Pons (tissue), 1 donor: ENCODE results near the gene DPP4.
A peak's percentile ranks its signal among the peaks of the same experiment; 100 is the strongest.
"Not testable (repeated sequence)": the region's sequence is repeated elsewhere in the genome, so short reads cannot be mapped to it uniquely, and the experiment has no call there.

Experiments
- DNase-seq: peaks from one replicate; pipeline ENCODE4 v3.0.0-alpha.2; 2016; ENCODE audit warnings: low spot score

DPP4 gene

DNA sequence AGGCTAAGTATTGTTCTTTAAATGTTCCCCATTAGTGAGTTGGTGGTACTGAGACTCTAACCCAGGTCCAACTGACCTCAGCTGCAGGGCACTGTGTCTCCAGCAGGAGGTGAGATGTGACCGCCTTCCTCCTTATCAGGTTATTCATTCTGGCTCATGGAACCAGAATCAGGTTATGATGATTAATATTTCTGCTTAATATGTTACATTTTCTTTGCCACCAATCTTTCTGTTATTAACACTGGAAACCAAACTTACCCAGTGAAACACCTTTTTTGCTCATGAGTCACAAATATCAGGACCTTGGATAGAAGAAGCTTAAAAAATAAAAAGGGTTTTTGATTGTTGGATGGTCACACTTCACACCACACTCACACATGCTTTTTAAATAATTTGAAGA lies 85.4 kb downstream of the DPP4 start:
- no peak for DNase-seq

DNA sequence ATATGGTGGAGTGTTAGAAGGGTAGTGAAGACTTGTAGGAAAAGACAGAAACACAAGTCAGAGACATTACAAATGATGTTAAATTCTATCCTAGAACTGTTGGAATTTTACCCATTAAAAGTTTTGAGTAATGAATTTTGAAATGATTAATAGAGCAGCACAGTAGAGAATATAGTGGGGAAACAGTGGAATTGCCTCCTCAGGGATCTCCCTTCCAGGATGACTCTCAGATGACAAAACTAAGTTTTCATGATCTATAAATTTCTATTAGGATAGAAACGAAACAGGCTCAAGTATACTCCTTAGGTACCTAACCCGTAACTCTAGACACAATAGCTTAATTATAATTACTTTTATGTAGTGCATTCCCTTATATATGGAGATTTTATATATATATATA lies 86.7 kb downstream of the DPP4 start:
- no peak for DNase-seq

GRCh38 chr2:161983866-161984265 lies 90.1 kb downstream of the DPP4 start:
- no peak for DNase-seq

DNA sequence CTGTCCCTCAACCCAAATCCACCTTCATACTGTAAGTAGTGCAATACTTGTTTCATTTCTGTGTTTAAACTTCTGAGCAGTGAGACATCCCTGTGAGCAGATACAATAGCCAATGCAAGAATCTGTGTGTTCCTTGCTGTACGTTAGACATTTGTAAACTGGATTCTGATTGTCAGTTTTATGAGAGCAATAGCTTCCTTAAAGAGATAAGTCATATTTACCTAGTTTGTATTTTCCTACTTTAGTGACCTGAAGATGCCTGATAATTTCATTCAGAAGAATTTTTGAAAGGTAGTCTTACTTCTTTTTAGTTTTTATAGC lies 90.7 kb downstream of the DPP4 start:
- no peak for DNase-seq

GRCh38 chr2:161982548-161983330 lies 91.3 kb downstream of the DPP4 start:
- DNase-seq = no peak

DNA sequence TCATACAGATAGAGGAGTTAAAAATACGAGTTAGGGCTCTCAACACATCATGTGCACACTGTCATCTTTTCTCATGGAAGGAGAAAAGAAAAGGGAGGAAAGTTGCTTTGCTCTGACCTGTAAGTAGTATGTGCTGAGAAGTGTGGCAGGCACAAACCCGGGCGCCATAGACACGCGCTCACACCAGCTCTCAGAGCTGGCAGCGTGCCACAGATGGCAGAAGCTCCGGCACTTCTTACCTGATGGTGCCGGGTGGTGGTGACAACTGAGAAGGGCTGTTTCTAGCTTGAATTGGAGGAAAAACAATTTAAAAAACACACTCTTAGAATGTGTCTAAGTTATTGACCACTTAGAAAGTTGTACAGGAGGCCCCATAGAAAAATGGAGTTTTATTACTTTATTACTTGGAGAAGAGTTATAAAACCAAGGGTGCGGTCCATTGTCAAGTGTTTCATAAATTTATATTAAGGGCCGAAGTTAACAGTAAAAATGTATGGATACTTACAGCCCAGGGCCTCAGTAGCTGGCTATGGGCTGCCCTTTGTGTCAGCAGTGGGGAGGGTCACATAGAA lies 92.2 kb downstream of the DPP4 start:
- DNase-seq = no peak

DNA sequence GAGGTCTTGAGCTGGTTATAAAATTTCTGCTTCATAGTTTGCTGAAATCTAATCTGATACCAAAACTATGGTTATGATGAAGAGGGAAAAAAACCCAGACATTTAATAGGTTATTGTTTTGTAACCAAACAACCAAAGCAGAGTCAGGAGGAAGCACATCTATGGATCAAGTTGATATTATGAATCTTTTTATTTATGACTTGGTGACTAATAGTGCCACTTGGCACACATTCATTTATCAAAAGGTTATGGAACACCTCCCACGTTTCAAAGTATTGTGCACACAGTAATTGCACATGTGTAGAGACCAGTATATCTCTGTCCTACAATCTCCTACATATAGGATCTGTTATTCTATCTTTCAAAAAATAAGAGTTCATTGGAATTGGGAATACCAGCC lies 93.0 kb downstream of the DPP4 start:
- DNase-seq = no peak

DNA sequence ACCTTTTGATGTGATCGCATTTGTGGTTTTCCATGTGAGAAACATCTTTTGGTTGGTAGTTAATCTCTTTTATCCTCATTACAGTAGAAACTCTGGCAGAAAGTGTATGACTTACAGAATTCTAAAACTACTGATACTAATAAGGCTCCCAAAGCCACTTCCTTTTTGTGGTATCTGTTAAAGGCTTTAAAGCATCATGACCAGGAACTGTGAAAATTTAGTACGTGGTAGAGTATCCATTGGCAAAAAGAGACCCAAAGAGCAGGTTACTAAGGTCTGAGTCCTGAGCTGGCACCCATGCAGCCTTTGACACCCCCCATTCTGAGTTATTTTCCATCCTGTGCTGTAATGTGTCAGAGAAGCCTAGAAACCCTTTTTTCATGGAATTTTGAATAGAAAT lies 94.5 kb downstream of the DPP4 start:
- DNase-seq = no peak

DNA sequence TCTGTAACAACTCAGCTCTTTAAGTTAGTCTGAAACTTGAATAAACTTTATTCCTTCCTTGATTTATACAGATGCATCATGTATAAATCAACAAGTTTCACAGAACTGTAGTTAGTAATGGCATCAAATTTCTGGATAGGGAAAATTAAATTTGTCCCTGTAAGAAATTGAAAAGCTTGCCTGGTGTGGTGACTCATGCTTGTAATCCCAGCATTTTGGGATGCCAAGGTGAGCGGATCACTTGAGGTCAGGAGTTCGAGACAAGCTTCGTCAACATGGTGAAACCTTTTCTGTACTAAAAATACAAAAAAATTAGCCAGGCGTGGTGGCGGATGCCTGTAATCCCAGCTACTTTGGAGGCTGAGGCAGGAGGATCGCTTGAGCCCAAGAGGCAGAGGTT lies 96.1 kb downstream of the DPP4 start:
- DNase-seq = not testable (repeated sequence)

DNA sequence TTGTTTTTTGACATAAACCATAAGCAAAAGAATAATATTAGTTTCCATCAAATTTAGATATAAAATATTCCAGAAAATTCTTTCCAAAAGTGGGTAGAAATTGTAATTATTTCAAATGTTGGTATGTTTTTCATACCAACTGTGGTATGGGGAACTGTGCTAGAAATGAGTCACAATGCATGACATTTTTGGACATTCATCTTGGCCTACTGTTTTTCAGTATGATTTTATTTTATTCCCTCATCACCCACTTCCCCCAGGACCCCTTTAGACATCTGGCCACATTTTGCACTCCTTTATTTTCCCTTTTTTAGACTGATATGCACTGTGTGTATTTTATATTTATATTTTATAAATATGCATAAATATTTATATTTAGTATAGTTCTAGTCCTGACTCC lies 97.1 kb downstream of the DPP4 start:
- DNase-seq = no peak

GRCh38 chr2:161976295-161976694 lies 97.7 kb downstream of the DPP4 start:
- DNase-seq = no peak

DNA sequence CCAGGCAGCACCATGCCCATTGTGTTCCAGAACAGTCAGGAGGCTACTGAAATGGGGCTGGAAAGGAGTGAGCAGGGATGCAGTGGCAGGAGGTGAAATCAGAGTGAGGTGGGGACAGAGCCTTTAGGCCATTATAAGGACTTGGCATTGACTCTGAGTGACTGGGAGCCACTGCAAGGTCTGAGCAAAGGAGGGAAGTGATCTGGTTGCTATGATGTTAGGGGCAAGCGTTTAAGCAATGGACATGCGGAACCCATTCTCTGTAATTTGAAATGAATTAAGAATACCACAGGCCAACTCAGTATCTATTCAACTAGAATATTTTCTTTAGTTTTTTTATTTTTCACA lies 98.2 kb downstream of the DPP4 start:
- DNase-seq = no peak

- peak; percentile 30 for DNase-seq
Measured at GRCh38 chr2:161975062-161975812, 98.8 kb downstream of the DPP4 start.

- no peak for DNase-seq
Measured at GRCh38 chr2:161974461-161974860, 99.6 kb downstream of the DPP4 start.

GRCh38 chr2:161972866-161973265 lies 101.1 kb downstream of the DPP4 start:
- no peak for DNase-seq

- DNase-seq = no peak
Measured at GRCh38 chr2:161972232-161972631, 101.8 kb downstream of the DPP4 start.

- DNase-seq = no peak
Measured at GRCh38 chr2:161971551-161971950, 102.5 kb downstream of the DPP4 start.

GRCh38 chr2:161969159-161969558 lies 104.9 kb downstream of the DPP4 start:
- DNase-seq = no peak

- no peak for DNase-seq
Measured at GRCh38 chr2:161965994-161966393, 108.0 kb downstream of the DPP4 start.

DNA sequence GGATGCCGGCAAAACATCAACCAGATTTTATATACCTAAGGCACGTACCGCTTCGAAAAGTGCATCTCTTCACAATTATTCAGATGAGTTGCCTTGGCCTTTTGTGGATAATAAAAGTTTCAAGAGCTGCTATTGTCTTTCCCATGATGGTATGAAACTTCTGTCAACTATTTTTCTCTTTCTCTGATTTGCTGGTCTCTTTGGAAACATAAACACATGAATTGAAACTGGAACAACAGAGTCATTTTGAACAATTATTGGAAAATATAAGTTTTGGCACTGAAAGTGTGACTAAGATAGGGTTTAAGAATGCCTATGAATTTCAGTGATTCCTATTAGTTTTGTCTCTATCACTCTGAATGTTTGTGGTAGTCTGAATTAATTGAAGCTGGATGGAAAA lies 109.9 kb downstream of the DPP4 start:
- no peak for DNase-seq

GRCh38 chr2:161962160-161962559 lies 111.9 kb downstream of the DPP4 start:
- no peak for DNase-seq

GRCh38 chr2:161961061-161961460 lies 113.0 kb downstream of the DPP4 start:
- DNase-seq = no peak

- DNase-seq = no peak
Measured at GRCh38 chr2:161956738-161957137, 117.3 kb downstream of the DPP4 start.

GRCh38 chr2:161955211-161955610 lies 118.8 kb downstream of the DPP4 start:
- no peak for DNase-seq
